HG02623 (cell line): ENCODE data around the gene HDLBP.
"Not testable (repeated sequence)": the region's sequence is repeated elsewhere in the genome, so short reads cannot be mapped to it uniquely, and the experiment has no call there.

Experiments used
- ATAC-seq: cut with Tn5 transposase; IDR thresholded peaks from one replicate; pipeline ENCODE4 v1.9.1; 2021; ENCODE audit warnings: moderate library complexity; ENCODE audit not compliant: unreplicated experiment

The HDLBP gene

GRCh38 chr2:241199897-241200821 lies 115.3 kb downstream of the HDLBP start:
- ATAC-seq, result no peak

GRCh38 chr2:241199286-241199685 lies 116.2 kb downstream of the HDLBP start:
- no peak for ATAC-seq

- ATAC-seq, result no peak
Measured at GRCh38 chr2:241198381-241199279, 116.8 kb downstream of the HDLBP start.

GRCh38 chr2:241197947-241198346 lies 117.5 kb downstream of the HDLBP start:
- ATAC-seq, result no peak

- ATAC-seq, result not testable (repeated sequence)
Measured at GRCh38 chr2:241197246-241197645, 118.2 kb downstream of the HDLBP start.

- ATAC-seq, result no peak
Measured at GRCh38 chr2:241195506-241196130, 119.9 kb downstream of the HDLBP start.

GRCh38 chr2:241194811-241195210 lies 120.7 kb downstream of the HDLBP start:
- no peak for ATAC-seq

GRCh38 chr2:241193271-241193670 lies 122.2 kb downstream of the HDLBP start:
- ATAC-seq, result no peak

GRCh38 chr2:241191081-241191480 lies 124.4 kb downstream of the HDLBP start:
- no peak for ATAC-seq

- ATAC-seq, result no peak
Measured at GRCh38 chr2:241190291-241190981, 125.0 kb downstream of the HDLBP start.

GRCh38 chr2:241189856-241190201 lies 125.6 kb downstream of the HDLBP start:
- ATAC-seq, result no peak

GRCh38 chr2:241189093-241189855 lies 126.2 kb downstream of the HDLBP start:
- ATAC-seq, result no peak

GRCh38 chr2:241188361-241189092 lies 126.9 kb downstream of the HDLBP start, which contains the start of gene ANO7:
Gene ANO7, plus strand, starts transcription at chr2:241188677. Its CDS starts 1,387 bp downstream, at chr2:241190064.
- ATAC-seq, result no peak

GRCh38 chr2:241187918-241188234 lies 127.6 kb downstream of the HDLBP start:
- ATAC-seq, result no peak

- ATAC-seq, result no peak
Measured at GRCh38 chr2:241187101-241187917, 128.2 kb downstream of the HDLBP start.

GRCh38 chr2:241185961-241186360 lies 129.5 kb downstream of the HDLBP start:
- no peak for ATAC-seq

GRCh38 chr2:241184901-241185300 lies 130.6 kb downstream of the HDLBP start:
- ATAC-seq, result no peak

GRCh38 chr2:241183221-241183620 lies 132.3 kb downstream of the HDLBP start:
- ATAC-seq, result no peak
